Esophagus muscularis mucosa (tissue), 4 donors: ENCODE results near the gene SRA1. TPM values are rescaled to one million over a fixed set of nuclear protein-coding genes. Genes with fewer than 3 reads are reported as not detected.
A peak's percentile ranks its signal among the peaks of the same experiment; 100 is the strongest.

Experiments
- DNase-seq: peaks from one replicate; pipeline ENCODE4 v3.0.0-alpha.2; 2017; ENCODE audit errors: extremely low spot score
- H3K27ac ChIP-seq, 4 donors: fragments of 200-600 bp; sonication (generic); replicated peaks in 1 of 4; 1 replicate in 3 of 4; 2 replicates in 1 of 4; pipeline ENCODE4 v1.5.1; 2016 to 2019; ENCODE audit warnings: mild to moderate bottlenecking in 1 of 4
- H3K27me3 ChIP-seq, 4 donors: fragments of 200-600 bp; sonication (generic); one replicate each; pipeline versions ENCODE4 v1.5.1 to v1.6.0; 2016 to 2019
- H3K36me3 ChIP-seq, 4 donors: fragments of 200-600 bp; sonication (generic); one replicate each; pipeline ENCODE4 v1.5.1; 2016 to 2019
- H3K4me1 ChIP-seq, 4 donors: fragments of 200-600 bp; sonication (generic); one replicate each; pipeline ENCODE4 v1.5.1; 2016 to 2019
- H3K4me3 ChIP-seq, 4 donors: fragments of 200-600 bp; sonication (generic); 1 replicate in 2 of 4; 2 replicates in 2 of 4; pipeline ENCODE4 v1.5.1; 2016 to 2019; ENCODE audit warnings: mild to moderate bottlenecking in 4 of 4, moderate library complexity in 1 of 4
- H3K9me3 ChIP-seq, 4 donors: fragments of 200-600 bp; sonication (generic); 1 replicate in 3 of 4; 2 replicates in 1 of 4; pipeline ENCODE4 v1.5.1; 2016 to 2019
- EP300 ChIP-seq: sonication (generic); formaldehyde crosslinking; IDR thresholded peaks from one replicate; pipeline ENCODE4 v1.6.1; 2017; ENCODE audit warnings: antibody characterized with exemption
- POLR2A ChIP-seq: fragments of 450-650 bp; IDR thresholded peaks from one replicate; pipeline ENCODE4 v1.6.1; 2017; ENCODE audit warnings: antibody characterized with exemption, moderate library complexity, mild to moderate bottlenecking, low read depth
- POLR2AphosphoS5 ChIP-seq, 2 donors: sonication (generic); formaldehyde crosslinking; IDR thresholded peaks; one replicate each; pipeline ENCODE4 v1.6.1; 2017; ENCODE audit warnings: antibody characterized with exemption in 2 of 2
- WGBS: methylation state at CpG from one replicate; pipeline ENCODE4 v1.1.5; 2018; 5-methylcytosine and 5-hydroxymethylcytosine counted together
- intact Hi-C: fragments of 100-400 bp; cut with DNase I; formaldehyde crosslinking; loops from one replicate; pipeline ENCODE4 v1.15.1; 2023
- total RNA-seq, 4 donors: library from RNA; depleted of rRNA; stranded (reverse); fragments of >200 nt; gene quantifications; one replicate each; pipeline versions ENCODE4 v1.1.0 to v1.2.1, GENCODE V29; 2016
- TF ChIP-seq, protein P1 (sequence below), 3 experiments: fragments of 200-600 bp in 2 of 3; fragments of 450-650 bp in 1 of 3; sonication (generic) in 2 of 3; IDR thresholded peaks; one replicate each; pipeline ENCODE4 v1.5.1; 2017 to 2019; ENCODE audit warnings: antibody characterized with exemption in 3 of 3, mild to moderate bottlenecking in 2 of 3, moderate library complexity in 1 of 3

SRA1 gene
- total RNA-seq, 4 donors from 2014 or later: 17.4 to 29.2 (median 24.7) TPM

DNA sequence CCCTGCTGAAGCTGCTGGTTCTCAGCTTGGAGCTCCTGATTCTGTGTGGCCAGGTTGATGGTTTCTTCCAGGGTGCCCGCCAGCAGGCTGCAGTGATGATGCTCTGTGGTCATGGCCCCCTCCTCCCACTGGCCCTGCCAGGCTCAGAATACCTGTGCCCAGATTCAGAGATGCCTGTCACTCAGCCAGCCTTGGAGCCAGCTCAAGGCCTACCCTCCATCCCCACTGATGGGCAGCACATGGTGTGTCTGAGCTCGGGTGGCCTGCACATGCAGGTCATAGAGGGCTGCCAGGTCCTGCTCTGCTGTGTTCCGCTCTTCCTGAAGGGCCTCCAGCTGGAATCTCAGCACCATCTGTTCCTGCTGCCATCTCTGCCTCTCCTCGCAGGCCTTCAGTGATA is 12.8 kb upstream of the SRA1 start:
- H3K4me3 ChIP-seq: no peak overlapping the region
- peaks cover 0 to 44% (median 38%) of the 10 kb centered on the region in 4 donors for H3K36me3 ChIP-seq
- no peaks in the 10 kb centered on the region for H3K9me3 ChIP-seq
- no peaks in the 10 kb centered on the region for H3K27me3 ChIP-seq
- peaks cover 56 to 68% (median 61%) of the 10 kb centered on the region in 4 donors for H3K4me1 ChIP-seq
- WGBS: 93% methylated on average over 4 of the region's 4 CpGs
- no peak for DNase-seq
- H3K27ac ChIP-seq: peak overlapping the region; percentile 54 to 70 (median 68)
- TF ChIP-seq, protein P1, sequence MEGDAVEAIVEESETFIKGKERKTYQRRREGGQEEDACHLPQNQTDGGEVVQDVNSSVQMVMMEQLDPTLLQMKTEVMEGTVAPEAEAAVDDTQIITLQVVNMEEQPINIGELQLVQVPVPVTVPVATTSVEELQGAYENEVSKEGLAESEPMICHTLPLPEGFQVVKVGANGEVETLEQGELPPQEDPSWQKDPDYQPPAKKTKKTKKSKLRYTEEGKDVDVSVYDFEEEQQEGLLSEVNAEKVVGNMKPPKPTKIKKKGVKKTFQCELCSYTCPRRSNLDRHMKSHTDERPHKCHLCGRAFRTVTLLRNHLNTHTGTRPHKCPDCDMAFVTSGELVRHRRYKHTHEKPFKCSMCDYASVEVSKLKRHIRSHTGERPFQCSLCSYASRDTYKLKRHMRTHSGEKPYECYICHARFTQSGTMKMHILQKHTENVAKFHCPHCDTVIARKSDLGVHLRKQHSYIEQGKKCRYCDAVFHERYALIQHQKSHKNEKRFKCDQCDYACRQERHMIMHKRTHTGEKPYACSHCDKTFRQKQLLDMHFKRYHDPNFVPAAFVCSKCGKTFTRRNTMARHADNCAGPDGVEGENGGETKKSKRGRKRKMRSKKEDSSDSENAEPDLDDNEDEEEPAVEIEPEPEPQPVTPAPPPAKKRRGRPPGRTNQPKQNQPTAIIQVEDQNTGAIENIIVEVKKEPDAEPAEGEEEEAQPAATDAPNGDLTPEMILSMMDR (IDR thresholded peaks at IDR 0.05): no peak
- TF ChIP-seq POLR2A (no peak), EP300 (no peak), POLR2AphosphoS5 (IDR thresholded peaks at IDR 0.05) (no peak)
- intact Hi-C loops: no loop called here

DNA sequence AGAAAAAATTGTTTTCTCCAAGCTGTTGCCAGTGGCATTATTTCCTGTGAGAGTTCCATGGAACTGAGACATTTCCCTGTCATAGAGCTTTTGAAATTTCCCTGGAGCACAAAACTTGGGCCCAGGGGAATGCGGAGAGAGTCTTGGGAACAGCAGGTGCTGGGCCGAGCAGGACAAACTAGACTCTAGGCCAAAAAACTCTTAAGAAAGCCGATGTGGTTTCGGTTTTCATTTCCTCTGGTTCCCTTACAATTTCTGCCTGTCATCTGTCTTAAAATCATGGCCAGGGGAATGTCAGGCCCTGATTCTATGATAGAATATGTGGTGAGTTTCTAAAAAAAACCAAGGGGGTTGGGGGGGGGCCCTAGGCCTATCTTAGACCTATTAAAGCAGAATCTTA is 11.9 kb upstream of the SRA1 start:
- Histone ChIP-seq H3K27ac (peak overlapping the region; percentile 54 to 70 (median 68)), H3K4me3 (peak overlapping the region in 2 of 4 donors; percentile 1 to 13), H3K9me3 (no peaks in the 10 kb centered on the region), H3K4me1 (peaks cover 56 to 69% (median 62%) of the 10 kb centered on the region in 4 donors), H3K36me3 (peaks cover 0 to 44% (median 38%) of the 10 kb centered on the region in 4 donors), H3K27me3 (no peaks in the 10 kb centered on the region)
- DNase-seq: no peak
- intact Hi-C loops: loop anchor here (5.0 kb wide), 1 partner anchor 68 kb away; the partner anchor contains the start of gene TMCO6
- TF ChIP-seq, protein P1 (IDR thresholded peaks at IDR 0.05): no peak
- TF ChIP-seq POLR2AphosphoS5 (IDR thresholded peaks at IDR 0.05): peak in 1 of 2 donors; percentile 13
- 57% methylated on average over 4 of the region's 4 CpGs for WGBS

DNA sequence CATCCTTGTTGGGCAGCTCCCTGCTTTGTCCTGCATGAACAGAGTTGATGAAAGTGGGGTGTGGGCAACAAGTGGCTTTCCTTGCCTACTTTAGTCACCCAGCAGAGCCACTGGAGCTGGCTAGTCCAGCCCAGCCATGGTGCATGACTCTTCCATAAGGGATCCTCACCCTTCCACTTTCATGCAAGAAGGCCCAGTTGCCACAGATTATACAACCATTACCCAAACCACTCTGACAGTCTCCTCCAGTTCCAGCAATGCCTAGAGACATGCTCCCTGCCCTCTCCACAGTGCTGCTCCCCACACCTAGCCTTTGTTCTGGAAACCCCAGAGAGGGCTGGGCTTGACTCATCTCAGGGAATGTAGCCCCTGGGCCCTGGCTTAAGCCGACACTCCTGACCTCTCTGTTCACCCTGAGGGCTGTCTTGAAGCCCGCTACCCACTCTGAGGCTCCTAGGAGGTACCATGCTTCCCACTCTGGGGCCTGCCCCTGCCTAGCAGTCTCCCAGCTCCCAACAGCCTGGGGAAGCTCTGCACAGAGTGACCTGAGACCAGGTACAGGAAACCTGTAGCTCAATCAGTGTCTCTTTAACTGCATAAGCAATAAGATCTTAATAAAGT is 11.3 kb upstream of the SRA1 start:
- no peak for DNase-seq
- TF ChIP-seq POLR2AphosphoS5 (IDR thresholded peaks at IDR 0.05) (no peak), POLR2A (no peak), EP300 (no peak)
- TF ChIP-seq, protein P1 (IDR thresholded peaks at IDR 0.05): no peak
- 100% methylated on average over 2 of the region's 2 CpGs for WGBS
- intact Hi-C loops: loop anchor here (5.0 kb wide), 1 partner anchor 69 kb away; the partner anchor contains the start of gene TMCO6
- H3K9me3 ChIP-seq: no peaks in the 10 kb centered on the region
- H3K36me3 ChIP-seq: peaks cover 0 to 44% (median 38%) of the 10 kb centered on the region in 4 donors
- peak overlapping the region; percentile 54 to 70 (median 68) for H3K27ac ChIP-seq
- no peak overlapping the region for H3K4me3 ChIP-seq
- no peaks in the 10 kb centered on the region for H3K27me3 ChIP-seq
- peaks cover 58 to 74% (median 66%) of the 10 kb centered on the region in 4 donors for H3K4me1 ChIP-seq

DNA sequence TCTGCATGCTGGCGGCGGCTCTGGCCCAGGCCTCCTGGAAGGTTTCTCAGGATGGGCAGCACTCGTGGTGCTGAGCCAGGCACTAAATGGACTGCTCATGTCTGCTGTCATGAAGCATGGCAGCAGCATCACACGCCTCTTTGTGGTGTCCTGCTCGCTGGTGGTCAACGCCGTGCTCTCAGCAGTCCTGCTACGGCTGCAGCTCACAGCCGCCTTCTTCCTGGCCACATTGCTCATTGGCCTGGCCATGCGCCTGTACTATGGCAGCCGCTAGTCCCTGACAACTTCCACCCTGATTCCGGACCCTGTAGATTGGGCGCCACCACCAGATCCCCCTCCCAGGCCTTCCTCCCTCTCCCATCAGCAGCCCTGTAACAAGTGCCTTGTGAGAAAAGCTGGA is 10.6 kb upstream of the SRA1 start:
- Histone ChIP-seq H3K36me3 (peaks cover 0 to 44% (median 38%) of the 10 kb centered on the region in 4 donors), H3K4me3 (no peak overlapping the region), H3K27ac (peak overlapping the region in 2 of 4 donors; percentile 70), H3K9me3 (no peaks in the 10 kb centered on the region), H3K4me1 (peaks cover 65 to 80% (median 73%) of the 10 kb centered on the region in 4 donors), H3K27me3 (no peaks in the 10 kb centered on the region)
- WGBS: 100% methylated on average over 4 of the region's 13 CpGs
- TF ChIP-seq POLR2AphosphoS5 (IDR thresholded peaks at IDR 0.05): no peak
- TF ChIP-seq POLR2A: no peak
- TF ChIP-seq EP300: no peak
- TF ChIP-seq, protein P1 (IDR thresholded peaks at IDR 0.05): no peak
- DNase-seq: no peak
- intact Hi-C loops: loop anchor here (5.0 kb wide), 1 partner anchor 69 kb away; the partner anchor contains the start of gene TMCO6
